ENCODE measurements around the gene GLYATL2.

GLYATL2 gene

GRCh38 chr11:58844361-58845005, at the start of gene GLYATL2:
Gene GLYATL2 (minus strand): TSS chr11:58844704. CDS start chr11:58839612, 5,092 bp downstream.
- DNase-seq (ENCODE audit: low spot score) = no peak
- in situ Hi-C loops (cut with MboI; ENCODE audit: low pct_unique_long_range_greater_than_20kb, low sequenced_read_pairs, unreplicated experiment) = no loop called here
- TF ChIP-seq CTCF (IDR thresholded peaks at IDR 0.05; ENCODE audit: extremely low read depth, insufficient read depth, missing control alignments) = no peak

GRCh38 chr11:58893899-58894298, 49.4 kb upstream of the GLYATL2 start:
- no peak for TF ChIP-seq CTCF (IDR thresholded peaks at IDR 0.05; ENCODE audit: extremely low read depth, insufficient read depth, missing control alignments)
- in situ Hi-C loops (cut with MboI; ENCODE audit: low pct_unique_long_range_greater_than_20kb, low sequenced_read_pairs, unreplicated experiment) = no loop called here
- no peak for DNase-seq (ENCODE audit: low spot score)

- TF ChIP-seq CTCF (IDR thresholded peaks at IDR 0.05; ENCODE audit: extremely low read depth, insufficient read depth, missing control alignments) = no peak
- in situ Hi-C loops (cut with MboI; ENCODE audit: low pct_unique_long_range_greater_than_20kb, low sequenced_read_pairs, unreplicated experiment) = no loop called here
- no peak for DNase-seq (ENCODE audit: low spot score)
Observed at GRCh38 chr11:58888579-58888978, 44.1 kb upstream of the GLYATL2 start.

GRCh38 chr11:58887452-58887851, 42.9 kb upstream of the GLYATL2 start:
- DNase-seq (ENCODE audit: low spot score) = no peak
- in situ Hi-C loops (cut with MboI; ENCODE audit: low pct_unique_long_range_greater_than_20kb, low sequenced_read_pairs, unreplicated experiment) = no loop called here
- TF ChIP-seq CTCF (IDR thresholded peaks at IDR 0.05; ENCODE audit: extremely low read depth, insufficient read depth, missing control alignments) = no peak

- DNase-seq (ENCODE audit: low spot score) = no peak
- in situ Hi-C loops (cut with MboI; ENCODE audit: low pct_unique_long_range_greater_than_20kb, low sequenced_read_pairs, unreplicated experiment) = no loop called here
- TF ChIP-seq CTCF (IDR thresholded peaks at IDR 0.05; ENCODE audit: extremely low read depth, insufficient read depth, missing control alignments) = no peak
Observed at GRCh38 chr11:58880625-58881024, 36.1 kb upstream of the GLYATL2 start.

GRCh38 chr11:58880166-58880565, 35.7 kb upstream of the GLYATL2 start:
- DNase-seq (ENCODE audit: low spot score) = no peak
- in situ Hi-C loops (cut with MboI; ENCODE audit: low pct_unique_long_range_greater_than_20kb, low sequenced_read_pairs, unreplicated experiment) = no loop called here
- TF ChIP-seq CTCF (IDR thresholded peaks at IDR 0.05; ENCODE audit: extremely low read depth, insufficient read depth, missing control alignments) = no peak

All from GM13977 (cell line).